ENCODE data around the gene RAD1. TPM values are rescaled to one million over a fixed set of nuclear protein-coding genes. Genes with fewer than 3 reads are reported as not detected.

RAD1 gene
- total RNA-seq, 2 experiments from 2014 or later, result 37.9 to 39.2 TPM

DNA sequence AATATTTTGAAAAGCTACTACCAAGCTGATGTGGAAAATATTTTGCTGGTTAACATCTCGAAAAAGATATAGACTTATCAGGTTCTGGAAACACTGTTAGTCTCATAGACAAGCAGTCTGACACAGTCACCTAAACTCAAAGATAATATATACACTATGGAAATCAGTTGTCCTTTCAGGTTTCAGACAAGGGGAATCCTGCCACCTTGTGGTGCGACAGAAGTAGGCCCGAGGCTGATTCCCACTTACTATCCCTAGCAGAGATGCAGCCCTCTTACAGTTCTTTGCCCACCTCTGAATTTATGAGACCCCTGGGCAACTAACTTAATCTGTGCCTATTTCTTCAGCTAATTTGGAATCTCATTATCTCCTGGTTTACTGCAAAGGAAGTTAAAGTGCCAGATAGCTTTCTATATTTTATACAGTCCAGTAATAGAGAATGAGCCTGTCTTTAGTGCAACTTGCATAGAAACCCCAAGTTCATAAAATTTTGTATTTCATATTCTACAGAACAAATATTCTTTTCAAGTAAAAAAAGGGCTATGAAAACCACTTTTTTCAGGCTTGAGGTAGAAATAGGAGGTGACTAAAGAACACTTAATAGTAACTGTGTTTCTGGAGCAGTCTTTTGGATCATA lies 16.9 kb downstream of the RAD1 start:
- H3K9me3 Mint-ChIP-seq, result no peaks in the 10 kb centered on the region
- DNase-seq (peak; percentile 69), ATAC-seq (peak; percentile 77)
- TF ChIP-seq, protein P1, sequence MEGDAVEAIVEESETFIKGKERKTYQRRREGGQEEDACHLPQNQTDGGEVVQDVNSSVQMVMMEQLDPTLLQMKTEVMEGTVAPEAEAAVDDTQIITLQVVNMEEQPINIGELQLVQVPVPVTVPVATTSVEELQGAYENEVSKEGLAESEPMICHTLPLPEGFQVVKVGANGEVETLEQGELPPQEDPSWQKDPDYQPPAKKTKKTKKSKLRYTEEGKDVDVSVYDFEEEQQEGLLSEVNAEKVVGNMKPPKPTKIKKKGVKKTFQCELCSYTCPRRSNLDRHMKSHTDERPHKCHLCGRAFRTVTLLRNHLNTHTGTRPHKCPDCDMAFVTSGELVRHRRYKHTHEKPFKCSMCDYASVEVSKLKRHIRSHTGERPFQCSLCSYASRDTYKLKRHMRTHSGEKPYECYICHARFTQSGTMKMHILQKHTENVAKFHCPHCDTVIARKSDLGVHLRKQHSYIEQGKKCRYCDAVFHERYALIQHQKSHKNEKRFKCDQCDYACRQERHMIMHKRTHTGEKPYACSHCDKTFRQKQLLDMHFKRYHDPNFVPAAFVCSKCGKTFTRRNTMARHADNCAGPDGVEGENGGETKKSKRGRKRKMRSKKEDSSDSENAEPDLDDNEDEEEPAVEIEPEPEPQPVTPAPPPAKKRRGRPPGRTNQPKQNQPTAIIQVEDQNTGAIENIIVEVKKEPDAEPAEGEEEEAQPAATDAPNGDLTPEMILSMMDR (IDR thresholded peaks at IDR 0.05), result peak; percentile 80
- CTCF ChIA-PET, result interaction anchor here (0.6 to 5.6 kb wide), 44 partner anchors 8 to 424 kb away, joined by 3 to 47 read pairs (median 4); partner anchors contain the start of genes BRIX1, RAD1 and TTC23L
- H3K27me3 Mint-ChIP-seq, result no peaks in the 10 kb centered on the region
- POLR2A ChIA-PET, result interaction anchor here (0.7 to 1.3 kb wide), 2 partner anchors 16 to 17 kb away, joined by 3 to 4 read pairs; partner anchors contain the start of genes BRIX1 and RAD1
- intact Hi-C loops (cut with micrococcal nuclease), result loop anchor here (1.0 to 5.0 kb wide), 2 partner anchors 375 to 411 kb away; no protein-coding TSS in a partner anchor
- no peaks in the 10 kb centered on the region for H3K4me1 Mint-ChIP-seq (ENCODE audit: low read depth)
- no peak overlapping the region for H3K27ac Mint-ChIP-seq
- H3K4me3 Mint-ChIP-seq, result no peak overlapping the region
- peaks cover 2% of the 10 kb centered on the region for H3K36me3 Mint-ChIP-seq (ENCODE audit: low read depth)

GRCh38 chr5:34897646-34898045 lies 17.7 kb downstream of the RAD1 start:
- Mint-ChIP-seq H3K27me3 (no peaks in the 10 kb centered on the region), H3K4me3 (no peak overlapping the region), H3K9me3 (no peaks in the 10 kb centered on the region), H3K36me3 (ENCODE audit: low read depth) (peaks cover 2% of the 10 kb centered on the region), H3K27ac (no peak overlapping the region), H3K4me1 (ENCODE audit: low read depth) (no peaks in the 10 kb centered on the region)
- POLR2A ChIA-PET, result interaction anchor here (1.3 kb wide), 1 partner anchor 18 kb away, joined by 4 read pairs; the partner anchor contains the start of genes BRIX1 and RAD1
- intact Hi-C loops (cut with micrococcal nuclease), result loop anchor here (1.0 to 5.0 kb wide), 2 partner anchors 374 to 410 kb away; no protein-coding TSS in a partner anchor
- CTCF ChIA-PET, result interaction anchor here (0.6 to 5.6 kb wide), 29 partner anchors 9 to 424 kb away, joined by 3 to 47 read pairs (median 5); partner anchors contain the start of genes BRIX1, RAD1 and TTC23L
- TF ChIP-seq, protein P1 (IDR thresholded peaks at IDR 0.05), result no peak
- DNase-seq (no peak), ATAC-seq (no peak)

GRCh38 chr5:34895641-34896419 lies 19.5 kb downstream of the RAD1 start:
- DNase-seq, result no peak
- no peak overlapping the region for H3K4me3 Mint-ChIP-seq
- TF ChIP-seq, protein P1 (IDR thresholded peaks at IDR 0.05), result no peak
- H3K27ac Mint-ChIP-seq, result no peak overlapping the region
- no peaks in the 10 kb centered on the region for H3K4me1 Mint-ChIP-seq (ENCODE audit: low read depth)
- no peak for ATAC-seq
- POLR2A ChIA-PET, result interaction anchor here (0.9 kb wide), 1 partner anchor 18 kb away, joined by 3 read pairs; no protein-coding TSS in a partner anchor
- H3K9me3 Mint-ChIP-seq, result no peaks in the 10 kb centered on the region
- CTCF ChIA-PET, result interaction anchor here (0.8 to 1.6 kb wide), 2 partner anchors 14 to 410 kb away, joined by 3 to 4 read pairs; no protein-coding TSS in a partner anchor
- H3K27me3 Mint-ChIP-seq, result no peaks in the 10 kb centered on the region
- no peaks in the 10 kb centered on the region for H3K36me3 Mint-ChIP-seq (ENCODE audit: low read depth)
- intact Hi-C loops (cut with micrococcal nuclease), result loop anchor here (5.0 kb wide), 1 partner anchor 409 kb away; no protein-coding TSS in a partner anchor

GRCh38 chr5:34894716-34895115 lies 20.6 kb downstream of the RAD1 start:
- ATAC-seq (no peak), DNase-seq (no peak)
- intact Hi-C loops (cut with micrococcal nuclease), result loop anchor here (5.0 kb wide), 1 partner anchor 407 kb away; no protein-coding TSS in a partner anchor
- CTCF ChIA-PET, result no interaction called here
- no peak overlapping the region for H3K27ac Mint-ChIP-seq
- POLR2A ChIA-PET, result no interaction called here
- H3K36me3 Mint-ChIP-seq (ENCODE audit: low read depth), result no peaks in the 10 kb centered on the region
- H3K4me1 Mint-ChIP-seq (ENCODE audit: low read depth), result no peaks in the 10 kb centered on the region
- H3K4me3 Mint-ChIP-seq, result no peak overlapping the region
- H3K27me3 Mint-ChIP-seq, result no peaks in the 10 kb centered on the region
- TF ChIP-seq, protein P1 (IDR thresholded peaks at IDR 0.05), result no peak
- H3K9me3 Mint-ChIP-seq, result no peaks in the 10 kb centered on the region

Data from activated CD8-positive, alpha-beta T cell treated with anti-CD3 and anti-CD28 coated beads for 36 hours (primary cell).